ENCODE results near the gene SERPINE2. TPM values are rescaled to one million over a fixed set of nuclear protein-coding genes. Genes with fewer than 3 reads are reported as not detected.

SERPINE2 gene
- total RNA-seq, 2 experiments from 2014 or later: 33.1 to 33.7 TPM

DNA sequence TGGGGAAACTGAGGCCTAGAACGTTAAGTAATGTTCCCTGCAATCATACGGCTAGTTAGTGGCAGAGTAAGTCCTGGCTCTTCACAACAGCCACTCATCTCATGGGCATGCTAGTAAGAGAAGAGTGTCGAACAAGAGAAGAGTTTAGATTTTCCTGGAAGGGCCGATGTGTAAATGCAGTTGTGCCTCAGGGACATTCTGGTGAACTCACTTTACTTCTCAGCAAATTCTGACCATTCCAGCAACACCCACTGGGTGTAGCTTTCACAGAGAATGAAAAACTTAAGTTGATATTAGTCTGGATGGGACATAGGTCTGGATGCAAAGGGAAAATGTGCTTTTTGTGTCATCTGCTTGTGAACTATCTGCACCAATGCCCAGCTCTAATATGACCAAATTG lies 58.3 kb downstream of the SERPINE2 start:
- Mint-ChIP-seq H3K4me1 (no peaks in the 10 kb centered on the region), H3K27me3 (no peaks in the 10 kb centered on the region), H3K36me3 (peaks cover 13% of the 10 kb centered on the region), H3K27ac (no peak overlapping the region), H3K9me3 (no peaks in the 10 kb centered on the region), H3K4me3 (no peak overlapping the region)
- DNase-seq: no peak

DNA sequence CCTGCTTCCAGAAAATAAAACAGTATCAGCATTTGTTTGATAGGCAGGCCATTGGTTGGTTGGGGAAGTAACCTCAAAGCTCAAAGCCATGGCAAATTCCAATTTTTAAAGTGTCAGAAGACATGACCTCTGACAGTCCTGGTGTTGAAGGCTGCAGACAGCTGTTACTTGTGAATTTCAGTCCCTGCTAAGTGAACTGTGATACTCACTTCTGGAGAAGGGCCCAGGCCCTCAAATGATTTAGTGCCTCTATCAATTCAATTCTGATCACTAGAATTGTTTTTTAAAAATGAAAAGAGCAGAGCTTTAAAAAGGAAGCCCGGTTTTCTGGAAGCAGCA lies 58.7 kb downstream of the SERPINE2 start:
- Mint-ChIP-seq H3K9me3 (no peaks in the 10 kb centered on the region), H3K27ac (no peak overlapping the region), H3K36me3 (peaks cover 13% of the 10 kb centered on the region), H3K27me3 (no peaks in the 10 kb centered on the region), H3K4me1 (no peaks in the 10 kb centered on the region), H3K4me3 (no peak overlapping the region)
- DNase-seq: no peak

DNA sequence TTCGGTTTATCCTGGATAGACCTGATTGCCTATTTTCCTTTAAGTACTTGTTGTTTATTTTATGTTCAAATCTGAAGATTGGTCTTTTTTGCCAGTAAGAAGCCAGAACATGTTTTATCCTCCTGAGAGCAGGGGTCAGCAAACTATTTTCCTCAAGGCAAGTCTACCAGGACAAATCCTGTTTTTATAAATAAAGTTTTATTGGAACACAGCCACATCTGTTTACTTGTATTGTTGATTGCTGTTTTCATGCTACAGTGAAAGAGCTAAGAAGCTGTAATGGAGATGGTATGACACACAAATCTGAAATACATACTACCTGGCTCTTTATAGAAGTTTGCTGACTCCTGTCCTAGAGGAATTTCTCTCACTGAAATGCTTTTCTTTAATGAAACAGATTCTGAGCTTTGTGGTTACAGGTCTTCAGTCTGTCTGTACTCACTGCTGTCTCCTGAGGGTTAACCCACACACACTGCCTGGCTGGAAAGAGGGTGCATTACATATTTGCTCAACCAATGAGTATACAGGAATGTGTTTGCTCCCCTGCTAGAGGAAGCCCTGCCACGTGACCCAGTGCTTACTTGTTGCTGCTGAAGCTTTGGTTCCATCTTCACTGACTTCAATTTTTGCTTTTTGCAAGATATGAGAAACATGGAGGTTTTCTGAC lies 59.2 kb downstream of the SERPINE2 start:
- no peak overlapping the region for H3K4me3 Mint-ChIP-seq
- DNase-seq: no peak
- H3K27me3 Mint-ChIP-seq: no peaks in the 10 kb centered on the region
- no peaks in the 10 kb centered on the region for H3K4me1 Mint-ChIP-seq
- no peak overlapping the region for H3K27ac Mint-ChIP-seq
- peaks cover 11% of the 10 kb centered on the region for H3K36me3 Mint-ChIP-seq
- H3K9me3 Mint-ChIP-seq: no peaks in the 10 kb centered on the region

DNA sequence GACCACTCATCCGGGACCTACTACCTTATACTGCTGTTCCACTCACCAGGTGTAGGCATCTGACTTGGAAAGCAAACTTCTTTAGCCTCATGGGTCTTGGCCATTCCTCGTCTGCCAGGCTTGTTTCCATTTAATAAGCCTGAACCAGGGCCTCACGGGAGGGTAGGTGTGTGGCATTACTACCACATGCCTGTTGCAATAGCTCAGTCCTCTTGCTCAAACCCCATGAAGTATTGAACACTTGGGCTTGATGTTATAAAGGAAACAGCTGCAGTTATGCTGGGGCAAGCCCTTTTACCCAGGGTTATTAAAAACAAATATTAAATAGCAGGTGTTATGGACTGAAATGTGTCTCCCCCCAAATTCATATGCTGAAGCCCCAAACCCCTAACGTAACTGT lies 60.6 kb downstream of the SERPINE2 start:
- DNase-seq: no peak
- Mint-ChIP-seq H3K4me3 (no peak overlapping the region), H3K4me1 (no peaks in the 10 kb centered on the region), H3K27me3 (no peaks in the 10 kb centered on the region), H3K36me3 (peaks cover 4% of the 10 kb centered on the region), H3K9me3 (no peaks in the 10 kb centered on the region), H3K27ac (no peak overlapping the region)

DNA sequence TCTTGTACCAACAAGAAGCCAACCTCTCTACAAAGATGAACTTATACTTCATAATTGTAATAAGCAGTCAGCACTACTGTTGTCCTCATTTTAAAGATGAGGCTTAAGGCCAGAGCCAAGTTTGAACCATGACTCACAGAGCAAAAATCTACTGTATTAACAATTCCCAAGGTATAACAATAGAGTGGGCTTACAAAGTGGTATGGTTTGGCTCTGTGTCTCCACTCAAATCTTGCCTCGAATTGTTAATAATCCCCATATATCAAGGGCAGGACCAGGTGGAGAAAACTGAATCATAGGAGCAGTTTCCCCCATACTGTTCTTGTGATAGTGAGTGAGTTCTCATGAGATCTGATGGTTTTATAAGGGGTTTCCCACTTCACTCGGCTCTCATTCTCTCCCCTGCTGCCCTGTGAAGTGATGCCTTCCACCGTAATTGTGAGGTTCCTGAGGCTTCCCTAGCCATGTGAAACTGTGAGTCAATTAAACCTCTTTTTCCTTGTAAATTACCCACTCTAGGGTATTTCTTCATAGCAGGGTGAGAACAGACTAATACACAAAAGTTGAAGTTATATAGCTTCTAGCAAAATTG lies 62.4 kb downstream of the SERPINE2 start:
- Mint-ChIP-seq H3K36me3 (no peaks in the 10 kb centered on the region), H3K4me1 (no peaks in the 10 kb centered on the region), H3K4me3 (no peak overlapping the region), H3K9me3 (no peaks in the 10 kb centered on the region), H3K27ac (no peak overlapping the region), H3K27me3 (no peaks in the 10 kb centered on the region)
- no peak for DNase-seq

DNA sequence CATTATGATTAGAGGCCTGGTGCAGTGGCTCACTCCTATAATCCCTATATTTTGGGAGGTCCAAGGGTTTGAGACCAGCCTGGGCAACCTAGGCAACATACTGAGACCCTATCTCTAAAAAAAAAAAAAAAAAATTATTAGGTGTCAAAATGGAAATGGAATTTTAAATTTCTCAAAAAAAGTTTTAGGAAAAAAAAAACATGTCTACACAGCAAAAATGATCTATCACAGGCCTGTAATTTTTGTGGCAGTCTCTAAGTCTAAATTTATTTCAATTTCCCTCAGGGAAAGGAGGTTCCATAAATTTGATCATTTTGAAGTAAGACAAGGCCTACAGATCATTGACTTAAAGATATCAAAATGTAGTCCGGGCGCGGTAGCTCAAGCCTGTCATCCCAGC lies 65.5 kb downstream of the SERPINE2 start:
- H3K4me3 Mint-ChIP-seq: no peak overlapping the region
- H3K36me3 Mint-ChIP-seq: no peaks in the 10 kb centered on the region
- DNase-seq: no peak
- H3K4me1 Mint-ChIP-seq: peaks cover 7% of the 10 kb centered on the region
- no peaks in the 10 kb centered on the region for H3K27me3 Mint-ChIP-seq
- H3K27ac Mint-ChIP-seq: no peak overlapping the region
- H3K9me3 Mint-ChIP-seq: no peaks in the 10 kb centered on the region

DNA sequence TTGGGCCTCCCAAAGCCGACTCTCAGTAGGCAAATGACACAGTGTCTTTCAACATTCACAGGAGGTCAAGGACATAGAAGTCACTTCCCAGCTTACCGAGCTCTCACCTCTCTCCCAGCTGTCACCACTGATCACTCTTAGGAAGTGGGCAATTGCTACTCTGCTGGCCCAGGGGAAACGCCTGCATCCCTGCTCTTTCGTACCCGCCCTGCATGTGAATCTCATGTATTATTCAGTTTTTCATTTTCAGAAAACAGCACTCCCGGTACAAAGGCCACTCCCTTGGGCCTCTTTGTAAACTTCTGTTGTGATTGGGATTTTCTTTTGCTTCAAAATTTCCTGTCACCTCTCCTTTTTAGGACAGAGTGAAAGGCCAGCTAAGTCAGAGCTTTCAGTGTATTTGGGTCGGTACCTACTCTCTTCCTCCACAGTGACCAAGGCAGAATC lies 66.4 kb downstream of the SERPINE2 start:
- no peak overlapping the region for H3K27ac Mint-ChIP-seq
- no peaks in the 10 kb centered on the region for H3K27me3 Mint-ChIP-seq
- no peak overlapping the region for H3K4me3 Mint-ChIP-seq
- H3K9me3 Mint-ChIP-seq: no peaks in the 10 kb centered on the region
- no peak for DNase-seq
- H3K36me3 Mint-ChIP-seq: no peaks in the 10 kb centered on the region
- H3K4me1 Mint-ChIP-seq: peaks cover 7% of the 10 kb centered on the region

DNA sequence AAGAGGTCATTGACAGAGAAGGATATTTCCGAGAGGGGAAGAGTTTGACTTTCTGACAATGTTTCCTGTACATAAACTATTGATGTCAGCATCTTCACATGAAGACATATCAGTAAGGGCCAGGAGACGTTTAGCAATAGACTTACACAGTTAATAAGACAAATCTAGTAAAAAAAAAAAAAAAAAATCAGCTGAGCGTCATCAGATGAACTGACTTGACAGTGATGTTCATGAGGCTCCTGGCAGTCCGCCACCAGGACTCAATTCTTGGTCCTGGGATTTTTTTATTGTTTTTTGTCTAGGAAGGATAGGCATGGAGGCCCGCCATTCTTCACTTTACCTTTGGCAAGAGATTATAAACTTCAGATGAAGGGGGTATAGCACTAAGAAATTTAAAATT lies 67.4 kb downstream of the SERPINE2 start:
- H3K36me3 Mint-ChIP-seq: peaks cover 1% of the 10 kb centered on the region
- H3K9me3 Mint-ChIP-seq: no peaks in the 10 kb centered on the region
- H3K4me1 Mint-ChIP-seq: peaks cover 9% of the 10 kb centered on the region
- H3K27me3 Mint-ChIP-seq: no peaks in the 10 kb centered on the region
- DNase-seq: no peak
- H3K27ac Mint-ChIP-seq: no peak overlapping the region
- H3K4me3 Mint-ChIP-seq: no peak overlapping the region

DNA sequence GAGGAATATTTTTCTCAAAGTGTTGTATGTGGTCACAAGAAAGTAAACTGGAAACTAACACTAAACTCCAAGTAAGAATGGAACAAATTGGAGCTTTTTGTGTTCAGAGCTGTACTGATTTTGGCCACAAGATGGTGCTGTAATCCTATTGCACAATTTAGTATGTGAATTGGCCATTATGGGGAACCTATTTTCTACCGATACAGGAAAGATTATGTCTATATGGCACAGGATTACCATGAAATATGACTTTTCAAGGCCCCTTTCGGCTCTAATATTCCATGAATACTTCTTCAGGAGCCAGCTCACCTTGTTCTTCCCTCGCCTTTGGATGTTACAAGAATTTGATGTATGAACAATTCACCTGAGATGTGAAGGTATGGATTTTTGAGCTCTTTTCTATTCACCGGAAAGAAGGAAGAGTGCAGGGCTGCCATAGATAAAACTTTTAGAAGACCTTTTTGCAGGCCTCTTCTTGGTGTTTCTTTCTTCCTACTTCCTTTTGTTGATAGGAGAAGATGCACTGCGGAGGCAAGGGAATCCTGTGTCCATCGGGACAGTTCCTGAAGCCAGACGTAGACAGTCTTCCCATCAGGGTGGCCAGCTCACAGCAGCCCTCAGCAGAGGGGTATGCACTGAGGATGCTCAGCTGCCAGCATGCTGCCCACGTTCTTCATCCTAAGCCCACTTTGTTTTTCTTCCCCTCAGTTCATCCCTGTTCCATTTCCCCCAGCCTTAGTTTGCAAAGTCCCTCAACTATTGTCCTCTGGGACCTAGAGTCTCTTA lies 68.5 kb downstream of the SERPINE2 start:
- H3K27ac Mint-ChIP-seq: no peak overlapping the region
- H3K36me3 Mint-ChIP-seq: peaks cover 6% of the 10 kb centered on the region
- no peak overlapping the region for H3K4me3 Mint-ChIP-seq
- no peaks in the 10 kb centered on the region for H3K27me3 Mint-ChIP-seq
- DNase-seq: peak; percentile 21
- peaks cover 13% of the 10 kb centered on the region for H3K4me1 Mint-ChIP-seq
- H3K9me3 Mint-ChIP-seq: no peaks in the 10 kb centered on the region

DNA sequence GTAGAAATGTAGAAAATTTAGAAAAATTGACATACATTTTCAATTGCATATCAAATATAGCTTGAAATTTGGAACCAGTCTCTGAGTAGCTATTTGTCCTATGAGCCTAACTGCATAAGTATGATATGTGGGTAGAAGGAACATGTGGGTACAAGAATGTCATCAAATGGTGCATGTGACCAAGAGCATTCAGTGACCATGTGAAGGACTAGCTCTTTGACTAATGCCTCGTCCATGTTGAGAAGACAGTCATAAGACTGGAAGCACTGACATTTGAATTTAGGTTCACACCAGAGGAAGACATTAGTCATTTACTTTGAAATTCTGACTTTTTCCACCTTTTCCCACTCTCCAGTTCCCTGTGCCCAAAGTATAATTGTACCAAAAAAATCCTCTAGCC lies 69.2 kb downstream of the SERPINE2 start:
- Mint-ChIP-seq H3K4me1 (peaks cover 13% of the 10 kb centered on the region), H3K36me3 (peaks cover 6% of the 10 kb centered on the region), H3K9me3 (no peaks in the 10 kb centered on the region), H3K27ac (no peak overlapping the region), H3K4me3 (no peak overlapping the region), H3K27me3 (no peaks in the 10 kb centered on the region)
- no peak for DNase-seq

DNA sequence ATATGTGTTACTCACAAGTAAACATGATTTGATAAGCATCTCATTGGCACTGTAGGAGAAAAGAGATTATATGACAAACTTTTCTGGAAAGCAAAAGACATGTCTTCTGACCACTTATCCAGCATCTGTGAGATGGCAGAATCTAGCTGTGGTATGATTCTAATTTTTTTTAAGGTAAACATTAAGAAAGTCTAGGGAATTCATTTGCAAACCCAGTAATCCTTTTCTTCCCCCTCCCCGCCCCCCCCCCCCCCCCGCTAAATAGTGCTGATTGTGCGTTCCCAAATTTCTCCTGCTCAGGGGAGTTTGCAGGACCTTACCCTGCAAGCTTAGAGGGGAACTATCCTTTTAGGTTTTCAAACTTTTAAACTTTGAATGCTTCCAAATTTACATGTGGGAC lies 69.8 kb downstream of the SERPINE2 start:
- H3K36me3 Mint-ChIP-seq: peaks cover 6% of the 10 kb centered on the region
- no peak for DNase-seq
- H3K27ac Mint-ChIP-seq: no peak overlapping the region
- H3K9me3 Mint-ChIP-seq: no peaks in the 10 kb centered on the region
- peaks cover 13% of the 10 kb centered on the region for H3K4me1 Mint-ChIP-seq
- no peak overlapping the region for H3K4me3 Mint-ChIP-seq
- no peaks in the 10 kb centered on the region for H3K27me3 Mint-ChIP-seq

DNA sequence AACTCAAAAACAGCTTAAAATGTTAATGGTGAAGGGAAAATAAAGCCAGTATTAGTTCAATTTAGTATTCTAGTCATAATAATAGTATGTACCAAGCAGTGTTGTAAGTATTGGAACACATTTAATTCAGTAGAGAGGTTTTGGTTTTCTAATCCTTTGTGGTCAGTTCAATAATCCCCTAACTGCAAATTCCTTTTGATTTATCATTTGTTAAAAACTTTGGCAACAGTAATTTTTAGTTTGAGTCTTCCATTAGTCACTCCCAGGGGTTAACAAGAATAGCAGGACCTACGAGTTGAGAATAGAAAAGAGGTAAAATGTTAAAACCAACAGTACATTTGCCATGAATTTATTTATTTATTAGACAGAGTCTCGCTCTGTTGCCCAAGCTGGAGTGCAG lies 71.1 kb downstream of the SERPINE2 start:
- Mint-ChIP-seq H3K9me3 (no peaks in the 10 kb centered on the region), H3K27me3 (no peaks in the 10 kb centered on the region), H3K4me1 (peaks cover 16% of the 10 kb centered on the region), H3K27ac (no peak overlapping the region), H3K4me3 (no peak overlapping the region), H3K36me3 (peaks cover 8% of the 10 kb centered on the region)
- DNase-seq: no peak

DNA sequence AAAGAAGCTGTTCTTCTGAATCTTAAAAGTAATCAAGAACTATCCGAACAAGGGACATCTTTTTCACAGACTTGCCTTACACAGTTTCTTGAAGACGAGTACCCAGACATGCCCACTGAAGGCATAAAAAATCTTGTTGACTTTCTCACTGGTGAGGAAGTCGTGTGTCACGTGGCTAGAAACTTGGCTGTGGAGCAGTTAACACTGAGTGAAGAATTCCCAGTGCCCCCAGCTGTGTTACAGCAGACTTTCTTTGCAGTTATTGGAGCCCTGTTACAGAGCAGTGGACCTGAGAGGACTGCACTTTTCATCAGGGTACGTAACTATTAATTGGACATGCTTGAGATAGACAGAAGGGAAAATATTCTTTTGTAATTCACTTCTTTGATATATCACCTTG lies 79.4 kb downstream of the SERPINE2 start:
- Mint-ChIP-seq H3K36me3 (peaks cover 29% of the 10 kb centered on the region), H3K9me3 (no peaks in the 10 kb centered on the region), H3K27me3 (no peaks in the 10 kb centered on the region), H3K4me3 (peak overlapping the region; percentile 50), H3K4me1 (peaks cover 63% of the 10 kb centered on the region), H3K27ac (peak overlapping the region; percentile 29)
- DNase-seq: no peak

DNA sequence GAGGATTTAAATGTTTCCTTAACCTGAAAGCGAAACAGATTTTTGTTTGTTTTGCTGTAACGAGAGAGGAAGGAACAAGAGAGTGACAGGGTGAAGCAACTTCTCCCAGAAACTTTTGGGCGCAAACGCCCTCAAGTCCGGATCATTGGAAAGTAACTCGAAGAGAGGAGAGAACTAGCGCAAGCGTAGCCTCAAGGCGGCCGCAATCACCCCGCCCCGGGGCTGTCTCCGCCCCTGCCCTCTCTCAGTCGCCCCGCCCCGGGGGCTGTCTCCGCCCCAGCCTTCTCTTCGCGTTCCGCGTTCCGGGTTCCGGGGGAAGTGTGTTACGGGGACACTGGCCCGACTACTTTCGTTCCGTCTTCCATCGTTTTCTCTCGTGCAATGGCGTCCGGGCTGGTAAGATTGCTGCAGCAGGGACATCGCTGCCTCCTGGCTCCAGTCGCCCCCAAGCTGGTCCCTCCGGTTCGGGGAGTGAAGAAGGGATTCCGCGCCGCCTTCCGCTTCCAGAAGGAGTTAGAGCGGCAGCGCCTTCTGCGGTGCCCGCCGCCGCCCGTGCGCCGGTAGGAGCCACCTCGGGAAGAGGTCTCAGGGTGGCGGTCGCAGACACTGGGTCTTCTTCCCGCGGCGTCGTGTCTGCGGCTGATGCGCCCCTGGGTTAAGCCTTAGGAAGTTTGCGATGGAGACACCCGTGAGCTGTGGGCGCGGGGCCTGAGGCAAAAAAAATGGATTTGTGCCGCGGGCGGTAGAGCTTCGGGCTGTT lies 81.8 kb downstream of the SERPINE2 start, which contains the start of gene MRPL44:
Gene MRPL44 (plus strand): TSS at position 372 of the 760 bp plus-strand sequence. CDS start 10 bp downstream, at position 382.
- peak within 1 kb of the TSS; percentile 92 for H3K27ac Mint-ChIP-seq
- DNase-seq: peak; percentile 96
- no peaks in the 10 kb centered on the region for H3K9me3 Mint-ChIP-seq
- H3K27me3 Mint-ChIP-seq: no peaks in the 10 kb centered on the region
- H3K4me3 Mint-ChIP-seq: peak within 1 kb of the TSS; percentile 91
- H3K4me1 Mint-ChIP-seq: peaks cover 73% of the 10 kb centered on the region
- H3K36me3 Mint-ChIP-seq: peaks cover 26% of the 10 kb centered on the region

DNA sequence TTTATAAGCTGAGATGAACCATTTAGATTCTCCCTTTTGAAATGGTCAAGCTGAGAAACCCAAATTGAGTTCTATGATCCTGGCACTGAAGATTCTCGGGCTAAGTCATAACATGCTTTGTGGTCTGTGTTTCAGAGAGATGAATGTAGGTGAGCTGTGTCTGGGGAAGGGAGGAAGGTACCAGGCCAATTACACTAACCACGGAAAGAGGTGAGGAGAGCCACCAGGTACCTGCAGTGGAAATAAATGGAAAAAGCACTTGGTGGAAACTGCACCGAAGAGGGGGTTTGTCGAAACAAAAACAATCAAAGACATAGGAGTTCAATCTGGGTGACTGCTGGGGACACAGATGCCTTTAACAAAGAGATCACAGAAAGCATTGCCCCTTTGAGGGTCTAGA lies 82.8 kb downstream of the SERPINE2 start:
- Mint-ChIP-seq H3K9me3 (no peaks in the 10 kb centered on the region), H3K4me1 (peaks cover 67% of the 10 kb centered on the region), H3K27ac (peak overlapping the region; percentile 65), H3K36me3 (peaks cover 18% of the 10 kb centered on the region), H3K27me3 (no peaks in the 10 kb centered on the region), H3K4me3 (peak overlapping the region; percentile 22)
- peak; percentile 22 for DNase-seq
